ENCODE data around the gene DLL1. TPM values are rescaled to one million over a fixed set of nuclear protein-coding genes. Genes with fewer than 3 reads are reported as not detected.

The DLL1 gene
- total RNA-seq, 1 experiment from 2014 or later: 0.84 TPM

GRCh38 chr6:170311696-170312095 is 20.8 kb upstream of the DLL1 start:
- H3K27me3 ChIP-seq (ENCODE audit: low read length): no peaks in the 10 kb centered on the region
- no peaks in the 10 kb centered on the region for H3K9me3 ChIP-seq (ENCODE audit: low read length)
- H3K4me1 ChIP-seq (ENCODE audit: insufficient read depth, low read length): peaks cover 9% of the 10 kb centered on the region; the same call in 1 of the 2 replicates
- H4K20me1 ChIP-seq (ENCODE audit: low read length): no peaks in the 10 kb centered on the region; the same call in 1 of the 2 replicates
- no peaks in the 10 kb centered on the region for H3K9me2 ChIP-seq (replicated peaks; ENCODE audit: low read length)
- BruUV-seq (replicated peaks): no TSS peak
- H3K4me2 ChIP-seq (ENCODE audit: low read length): no peak overlapping the region
- H3K27ac ChIP-seq (ENCODE audit: low read length): no peak overlapping the region
- CTCF ChIA-PET: no interaction called here
- no peak overlapping the region for H2AFZ ChIP-seq (ENCODE audit: low read length)
- TF ChIP-seq EZH2 (IDR thresholded peaks at IDR 0.05; ENCODE audit: low read length, unreplicated experiment): no peak
- no peak for TF ChIP-seq CTCF (conservative IDR thresholded peaks at IDR 0.05; ENCODE audit: low read depth, low read length)
- no peak for TF ChIP-seq EZH2phosphoT487 (IDR thresholded peaks at IDR 0.05; ENCODE audit: borderline replicate concordance, low read length)
- H3K36me3 ChIP-seq (ENCODE audit: low read depth, low read length): no peaks in the 10 kb centered on the region
- intact Hi-C loops (cut with micrococcal nuclease): no loop called here
- H3K79me2 ChIP-seq (ENCODE audit: low read length): peaks cover 80% of the 10 kb centered on the region
- DNase-seq: no peak
- no peak overlapping the region for H3K4me3 ChIP-seq (ENCODE audit: low read length)
- no peak for ATAC-seq
- POLR2A ChIA-PET (ENCODE audit: unreplicated experiment): no interaction called here
- H3F3A ChIP-seq (ENCODE audit: low read length, unreplicated experiment): no peaks in the 10 kb centered on the region
- H3K9ac ChIP-seq (ENCODE audit: low read length): no peak overlapping the region

GRCh38 chr6:170308761-170309160 is 17.9 kb upstream of the DLL1 start:
- ATAC-seq (no peak), DNase-seq (no peak)
- intact Hi-C loops (cut with micrococcal nuclease): no loop called here
- H3K27ac ChIP-seq (ENCODE audit: low read length): no peak overlapping the region
- H3K9me3 ChIP-seq (ENCODE audit: low read length): no peaks in the 10 kb centered on the region
- H3K36me3 ChIP-seq (ENCODE audit: low read depth, low read length): no peaks in the 10 kb centered on the region
- H3K4me2 ChIP-seq (ENCODE audit: low read length): peak overlapping the region; percentile 98; the same call in 1 of the 2 replicates
- H3K9me2 ChIP-seq (replicated peaks; ENCODE audit: low read length): no peaks in the 10 kb centered on the region
- CTCF ChIA-PET: interaction anchor here (0.6 kb wide), 1 partner anchor 16 kb away, joined by 4 read pairs; no protein-coding TSS in a partner anchor
- TF ChIP-seq EZH2phosphoT487 (IDR thresholded peaks at IDR 0.05; ENCODE audit: borderline replicate concordance, low read length): no peak
- no peak for TF ChIP-seq EZH2 (IDR thresholded peaks at IDR 0.05; ENCODE audit: low read length, unreplicated experiment)
- no peak for TF ChIP-seq CTCF (conservative IDR thresholded peaks at IDR 0.05; ENCODE audit: low read depth, low read length)
- peaks cover 70% of the 10 kb centered on the region for H3K79me2 ChIP-seq (ENCODE audit: low read length)
- no TSS peak for BruUV-seq (replicated peaks)
- peaks cover 16% of the 10 kb centered on the region for H3K4me1 ChIP-seq (ENCODE audit: insufficient read depth, low read length)
- H3K9ac ChIP-seq (ENCODE audit: low read length): no peak overlapping the region
- no peaks in the 10 kb centered on the region for H3F3A ChIP-seq (ENCODE audit: low read length, unreplicated experiment)
- peak overlapping the region; percentile 24; the same call in 1 of the 2 replicates for H3K4me3 ChIP-seq (ENCODE audit: low read length)
- no peak overlapping the region for H2AFZ ChIP-seq (ENCODE audit: low read length)
- no peaks in the 10 kb centered on the region for H3K27me3 ChIP-seq (ENCODE audit: low read length)
- POLR2A ChIA-PET (ENCODE audit: unreplicated experiment): no interaction called here
- H4K20me1 ChIP-seq (ENCODE audit: low read length): no peaks in the 10 kb centered on the region; the same call in 1 of the 2 replicates

- no peaks in the 10 kb centered on the region for H3K9me2 ChIP-seq (replicated peaks; ENCODE audit: low read length)
- H3K9me3 ChIP-seq (ENCODE audit: low read length): no peaks in the 10 kb centered on the region
- H3K4me1 ChIP-seq (ENCODE audit: insufficient read depth, low read length): peaks cover 16% of the 10 kb centered on the region
- TF ChIP-seq EZH2 (IDR thresholded peaks at IDR 0.05; ENCODE audit: low read length, unreplicated experiment) (no peak), EZH2phosphoT487 (IDR thresholded peaks at IDR 0.05; ENCODE audit: borderline replicate concordance, low read length) (no peak), CTCF (conservative IDR thresholded peaks at IDR 0.05; ENCODE audit: low read depth, low read length) (no peak)
- H3K27ac ChIP-seq (ENCODE audit: low read length): 0 out of 2 replicates have a peak overlapping the region, but pooled peaks have one; percentile 12
- ChIA-PET POLR2A (ENCODE audit: unreplicated experiment) (no interaction called here), CTCF (no interaction called here)
- no peaks in the 10 kb centered on the region for H3F3A ChIP-seq (ENCODE audit: low read length, unreplicated experiment)
- no peak for ATAC-seq
- peak overlapping the region; percentile 98 for H3K4me2 ChIP-seq (ENCODE audit: low read length)
- peak overlapping the region; percentile 95 for H3K4me3 ChIP-seq (ENCODE audit: low read length)
- H3K27me3 ChIP-seq (ENCODE audit: low read length): no peaks in the 10 kb centered on the region
- no peak for DNase-seq
- peaks cover 55% of the 10 kb centered on the region for H3K79me2 ChIP-seq (ENCODE audit: low read length)
- intact Hi-C loops (cut with micrococcal nuclease): no loop called here
- H4K20me1 ChIP-seq (ENCODE audit: low read length): no peaks in the 10 kb centered on the region; the same call in 1 of the 2 replicates
- no peaks in the 10 kb centered on the region for H3K36me3 ChIP-seq (ENCODE audit: low read depth, low read length)
- H3K9ac ChIP-seq (ENCODE audit: low read length): peak overlapping the region; percentile 96
- no TSS peak for BruUV-seq (replicated peaks)
- peak overlapping the region; percentile 51; the same call in 1 of the 2 replicates for H2AFZ ChIP-seq (ENCODE audit: low read length)
Measured at GRCh38 chr6:170307080-170307545, 16.2 kb upstream of the DLL1 start.
